A549 (cell line): ENCODE measurements around the gene XRN1. TPM values are rescaled to one million over a fixed set of nuclear protein-coding genes. Genes with fewer than 3 reads are reported as not detected.

Experiments used
- ATAC-seq, 2 experiments: fragments of 200-7000 bp in 1 of 2; fragments of >200 bp in 1 of 2; cut with Nextera tagmentation in 1 of 2; cut with Tn5 transposase in 1 of 2; 3 replicates each; pipeline versions ENCODE4 v1.8.0 to v1.9.1; 2018 to 2020; ENCODE audit warnings: mild to moderate bottlenecking in 1 of 2, moderate library complexity in 1 of 2
- CTCF ChIA-PET: fragments of 300-600 bp; sonication (Branson Sonifier 250); formaldehyde crosslinking; extraction: SDS; loops from one replicate; lab custom pipeline; 2021; ENCODE audit warnings: antibody characterized with exemption, inconsistent platforms; lab: Yijun Ruan, JAX
- POLR2A ChIA-PET: fragments of 350-600 bp; formaldehyde crosslinking; extraction: SDS; loops from one replicate; lab custom pipeline; 2021; ENCODE audit warnings: antibody characterized with exemption, inconsistent platforms; lab: Yijun Ruan, JAX
- DNase-seq, 2 experiments: peaks; one replicate each; pipeline versions ENCODE4 v3.0.0 to v3.0.0-alpha.2; 2011 to 2016; ENCODE audit warnings: low read depth in 1 of 2, low spot score in 1 of 2
- FAIRE-seq: peaks from 2 replicates; lab custom pipeline; 2011; peaks lifted over from hg19 to GRCh38; lab: Jason Lieb, UNC
- H3K27ac ChIP-seq, 2 experiments: fragments of >200 bp; sonication (Bioruptor Twin); formaldehyde crosslinking; 3 replicates each; pipeline ENCODE4 v1.5.1; 2016 to 2017
- H3K4me1 ChIP-seq: fragments of >200 bp; sonication (Bioruptor Twin); formaldehyde crosslinking; 3 replicates; pipeline ENCODE4 v1.6.1; 2016
- H3K4me2 ChIP-seq: fragments of >200 bp; sonication (Bioruptor Twin); formaldehyde crosslinking; 3 replicates; pipeline ENCODE4 v1.6.1; 2016
- H3K4me3 ChIP-seq: fragments of >200 bp; sonication (Bioruptor Twin); formaldehyde crosslinking; 3 replicates; pipeline ENCODE4 v1.5.1; 2016
- H3K9me3 ChIP-seq: fragments of >200 bp; sonication (Bioruptor Twin); formaldehyde crosslinking; 3 replicates; pipeline ENCODE4 v1.6.1; 2016
- CEBPB ChIP-seq, 2 experiments: fragments of >200 bp in 1 of 2; sonication (Bioruptor Twin) in 1 of 2; formaldehyde crosslinking in 1 of 2; IDR thresholded peaks; 2 replicates each; pipeline ENCODE4 v1.6.1; 2012 to 2016
- EP300 ChIP-seq, 2 experiments: fragments of >200 bp; sonication (Bioruptor Twin); formaldehyde crosslinking; IDR thresholded peaks; 2 replicates in 1 of 2; 3 replicates in 1 of 2; pipeline ENCODE4 v1.6.1; 2016 to 2017
- ESRRA ChIP-seq: fragments of 150-350 bp; IDR thresholded peaks from 2 replicates; pipeline ENCODE4 v1.6.1; 2014; ENCODE audit warnings: mild to moderate bottlenecking, low read length, borderline replicate concordance
- FOSB ChIP-seq: fragments of 250-450 bp; sonication (Bioruptor Pico); IDR thresholded peaks from 2 replicates; pipeline ENCODE4 v1.5.0; 2020; ENCODE audit warnings: mild to moderate bottlenecking, moderate library complexity
- FOSL2 ChIP-seq, 2 experiments: fragments of 450-650 bp in 1 of 2; fragments of >200 bp in 1 of 2; sonication (Bioruptor Twin) in 1 of 2; formaldehyde crosslinking; IDR thresholded peaks; 2 replicates each; pipeline versions ENCODE4 v1.5.0 to v1.6.1; 2016 to 2020; ENCODE audit warnings: mild to moderate bottlenecking in 1 of 2, moderate library complexity in 1 of 2
- FOXS1 ChIP-seq: fragments of 250-450 bp; sonication (Bioruptor Pico); IDR thresholded peaks from 2 replicates; pipeline ENCODE4 v1.5.0; 2020; ENCODE audit warnings: mild to moderate bottlenecking, moderate library complexity
- GATA3 ChIP-seq: IDR thresholded peaks from 2 replicates; pipeline ENCODE4 v1.6.1; 2012; ENCODE audit warnings: borderline replicate concordance
- HEYL ChIP-seq: fragments of 250-450 bp; sonication (Bioruptor Pico); IDR thresholded peaks from 2 replicates; pipeline ENCODE4 v1.8.0; 2021; ENCODE audit warnings: mild to moderate bottlenecking, moderate library complexity
- JUN ChIP-seq, 2 experiments: fragments of >200 bp; sonication (Bioruptor Twin); formaldehyde crosslinking; IDR thresholded peaks; 2 replicates in 1 of 2; 3 replicates in 1 of 2; pipeline ENCODE4 v1.6.1; 2016 to 2017
- KDM1A ChIP-seq: fragments of 200-600 bp; sonication (generic); IDR thresholded peaks from 2 replicates; pipeline ENCODE4 v1.6.1; 2016; ENCODE audit warnings: low read depth, mild to moderate bottlenecking
- KDM5A ChIP-seq: fragments of 200-600 bp; sonication (generic); IDR thresholded peaks from 2 replicates; pipeline ENCODE4 v1.6.1; 2016; ENCODE audit warnings: antibody characterized with exemption, mild to moderate bottlenecking
- MAZ ChIP-seq: fragments of 150-350 bp; IDR thresholded peaks from 2 replicates; pipeline ENCODE4 v1.6.1; 2014; ENCODE audit warnings: antibody characterized with exemption, low read depth, low read length, borderline replicate concordance
- MYC ChIP-seq: IDR thresholded peaks from 2 replicates; pipeline ENCODE4 v1.6.1; 2012; ENCODE audit warnings: mild to moderate bottlenecking, inconsistent platforms, low read length, improper control_type of control experiment, borderline replicate concordance
- NFE2L2 ChIP-seq: fragments of 150-350 bp; conservative IDR thresholded peaks from 2 replicates; pipeline ENCODE4 v1.6.1; 2014; ENCODE audit warnings: low read length
- NR3C1 ChIP-seq: fragments of >200 bp; sonication (Bioruptor Twin); formaldehyde crosslinking; IDR thresholded peaks from 3 replicates; pipeline ENCODE4 v1.6.1; 2017
- PHF8 ChIP-seq: fragments of 200-600 bp; sonication (generic); IDR thresholded peaks from 2 replicates; pipeline ENCODE4 v1.6.1; 2016; ENCODE audit warnings: low read depth, mild to moderate bottlenecking, antibody characterized with exemption, moderate library complexity, borderline replicate concordance
- POLR2A ChIP-seq: IDR thresholded peaks from 2 replicates; pipeline ENCODE4 v1.6.1; 2012; ENCODE audit warnings: mild to moderate bottlenecking, low read length
- POLR2AphosphoS2 ChIP-seq: conservative IDR thresholded peaks from 2 replicates; pipeline ENCODE4 v1.6.1; 2012; ENCODE audit warnings: low read length, improper control_type of control experiment, inconsistent platforms
- RCOR1 ChIP-seq: fragments of 150-350 bp; IDR thresholded peaks from 2 replicates; pipeline ENCODE4 v1.6.1; 2014; ENCODE audit warnings: antibody characterized with exemption, low read length, low read depth
- RFX5 ChIP-seq: fragments of 450-650 bp; IDR thresholded peaks from 2 replicates; pipeline ENCODE4 v1.7.1; 2014; ENCODE audit warnings: antibody characterized with exemption, mild to moderate bottlenecking, moderate library complexity
- SREBF2 ChIP-seq: fragments of 450-650 bp; IDR thresholded peaks from 2 replicates; pipeline ENCODE4 v1.6.1; 2014; ENCODE audit warnings: mild to moderate bottlenecking, moderate library complexity
- TFCP2L1 ChIP-seq: fragments of 250-450 bp; sonication (Bioruptor Pico); IDR thresholded peaks from 2 replicates; pipeline ENCODE4 v1.5.0; 2021; ENCODE audit warnings: mild to moderate bottlenecking
- ZSCAN20 ChIP-seq: fragments of 250-450 bp; sonication (Bioruptor Pico); IDR thresholded peaks from 2 replicates; pipeline ENCODE4 v1.8.0; 2022; ENCODE audit warnings: mild to moderate bottlenecking, moderate library complexity
- WGBS: methylation state at CpG from one replicate; pipeline ENCODE4 v1.1.6; 2017; ENCODE audit errors: missing lambda C conversion rate; 5-methylcytosine and 5-hydroxymethylcytosine counted together
- polyA plus RNA-seq, 4 experiments: library from polyadenylated mRNA; depleted of rRNA in 3 of 4; stranded (reverse); fragments of >200 nt; fragmentation: RNase III in 1 of 4; extraction: RNeasy Plus Mini Kit Qiagen cat#74134 plus additional on column Dnase treatment in 1 of 4; gene quantifications; 2 replicates in 3 of 4; 3 replicates in 1 of 4; pipeline ENCODE4 v1.2.3, GENCODE V29; 2011 to 2017
- TF ChIP-seq, protein P1 (sequence below): fragments of 200-600 bp; sonication (generic); IDR thresholded peaks from 2 replicates; pipeline ENCODE4 v1.6.1; 2016; ENCODE audit warnings: antibody characterized with exemption, mild to moderate bottlenecking, moderate library complexity
- TF ChIP-seq, protein P2 (sequence below): IDR thresholded peaks from 2 replicates; pipeline ENCODE4 v1.6.1; 2012
- TF ChIP-seq, protein P3 (sequence below): IDR thresholded peaks from 2 replicates; pipeline ENCODE4 v1.6.1; 2012; ENCODE audit warnings: low read depth, borderline replicate concordance
- TF ChIP-seq, protein P4 (sequence below): fragments of >200 bp; sonication (Bioruptor Twin); formaldehyde crosslinking; IDR thresholded peaks from 3 replicates; pipeline ENCODE4 v1.6.1; 2016
- TF ChIP-seq, protein P5 (sequence below): fragments of 450-650 bp; IDR thresholded peaks from 2 replicates; pipeline ENCODE4 v1.6.1; 2014; ENCODE audit warnings: antibody characterized with exemption

The XRN1 gene
- polyA plus RNA-seq, 2 of the 4 experiments (the other 2 are of a cell fraction) = 4.2 to 22.6 TPM

DNA sequence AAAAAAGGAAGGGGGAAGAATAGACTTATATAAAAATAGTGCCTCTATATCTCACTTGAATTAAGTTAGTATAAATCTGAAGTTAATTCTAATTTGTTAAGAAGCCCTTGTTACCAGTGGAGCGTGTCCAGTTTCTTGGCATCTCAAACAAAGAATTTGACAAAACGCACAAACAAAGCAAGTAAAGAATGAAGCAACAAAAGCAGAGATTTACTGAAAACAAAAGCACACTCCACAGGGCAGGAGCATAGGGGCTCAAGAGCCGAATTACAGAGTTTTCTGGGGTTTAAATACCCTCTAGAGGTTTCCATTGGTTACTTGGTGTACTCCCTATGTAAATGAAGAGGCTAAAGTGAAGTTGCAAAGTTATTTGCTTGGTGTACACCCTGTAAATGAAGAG, 188.5 kb downstream of the XRN1 start:
- no peak overlapping the region for H3K27ac ChIP-seq
- TF ChIP-seq SREBF2 (no peak), TFCP2L1 (no peak), EP300 (IDR thresholded peaks at IDR 0.05) (no peak), RFX5 (no peak), MYC (no peak), GATA3 (no peak), MAZ (no peak), JUN (IDR thresholded peaks at IDR 0.05) (no peak), NFE2L2 (no peak), ESRRA (no peak), FOXS1 (CRISPR knock-in tag) (no peak), KDM1A (no peak), ZSCAN20 (no peak), NR3C1 (no peak), HEYL (CRISPR knock-in tag) (no peak), CEBPB (IDR thresholded peaks at IDR 0.05) (no peak)
- TF ChIP-seq, protein P1, sequence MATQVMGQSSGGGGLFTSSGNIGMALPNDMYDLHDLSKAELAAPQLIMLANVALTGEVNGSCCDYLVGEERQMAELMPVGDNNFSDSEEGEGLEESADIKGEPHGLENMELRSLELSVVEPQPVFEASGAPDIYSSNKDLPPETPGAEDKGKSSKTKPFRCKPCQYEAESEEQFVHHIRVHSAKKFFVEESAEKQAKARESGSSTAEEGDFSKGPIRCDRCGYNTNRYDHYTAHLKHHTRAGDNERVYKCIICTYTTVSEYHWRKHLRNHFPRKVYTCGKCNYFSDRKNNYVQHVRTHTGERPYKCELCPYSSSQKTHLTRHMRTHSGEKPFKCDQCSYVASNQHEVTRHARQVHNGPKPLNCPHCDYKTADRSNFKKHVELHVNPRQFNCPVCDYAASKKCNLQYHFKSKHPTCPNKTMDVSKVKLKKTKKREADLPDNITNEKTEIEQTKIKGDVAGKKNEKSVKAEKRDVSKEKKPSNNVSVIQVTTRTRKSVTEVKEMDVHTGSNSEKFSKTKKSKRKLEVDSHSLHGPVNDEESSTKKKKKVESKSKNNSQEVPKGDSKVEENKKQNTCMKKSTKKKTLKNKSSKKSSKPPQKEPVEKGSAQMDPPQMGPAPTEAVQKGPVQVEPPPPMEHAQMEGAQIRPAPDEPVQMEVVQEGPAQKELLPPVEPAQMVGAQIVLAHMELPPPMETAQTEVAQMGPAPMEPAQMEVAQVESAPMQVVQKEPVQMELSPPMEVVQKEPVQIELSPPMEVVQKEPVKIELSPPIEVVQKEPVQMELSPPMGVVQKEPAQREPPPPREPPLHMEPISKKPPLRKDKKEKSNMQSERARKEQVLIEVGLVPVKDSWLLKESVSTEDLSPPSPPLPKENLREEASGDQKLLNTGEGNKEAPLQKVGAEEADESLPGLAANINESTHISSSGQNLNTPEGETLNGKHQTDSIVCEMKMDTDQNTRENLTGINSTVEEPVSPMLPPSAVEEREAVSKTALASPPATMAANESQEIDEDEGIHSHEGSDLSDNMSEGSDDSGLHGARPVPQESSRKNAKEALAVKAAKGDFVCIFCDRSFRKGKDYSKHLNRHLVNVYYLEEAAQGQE = no peak
- TF ChIP-seq, protein P2, sequence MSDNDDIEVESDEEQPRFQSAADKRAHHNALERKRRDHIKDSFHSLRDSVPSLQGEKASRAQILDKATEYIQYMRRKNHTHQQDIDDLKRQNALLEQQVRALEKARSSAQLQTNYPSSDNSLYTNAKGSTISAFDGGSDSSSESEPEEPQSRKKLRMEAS = no peak
- TF ChIP-seq, protein P3, sequence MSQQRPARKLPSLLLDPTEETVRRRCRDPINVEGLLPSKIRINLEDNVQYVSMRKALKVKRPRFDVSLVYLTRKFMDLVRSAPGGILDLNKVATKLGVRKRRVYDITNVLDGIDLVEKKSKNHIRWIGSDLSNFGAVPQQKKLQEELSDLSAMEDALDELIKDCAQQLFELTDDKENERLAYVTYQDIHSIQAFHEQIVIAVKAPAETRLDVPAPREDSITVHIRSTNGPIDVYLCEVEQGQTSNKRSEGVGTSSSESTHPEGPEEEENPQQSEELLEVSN = no peak
- H3K4me3 ChIP-seq = no peak overlapping the region
- ChIA-PET CTCF (no interaction called here), POLR2A (no interaction called here)
- peaks cover 10% of the 10 kb centered on the region; the same call in 1 of the 3 replicates for H3K9me3 ChIP-seq
- no peak overlapping the region for H3K4me2 ChIP-seq
- ATAC-seq = no peak
- no peak for DNase-seq
- no peak for FAIRE-seq
- 61% methylated on average over 3 of the region's 3 CpGs for WGBS
- H3K4me1 ChIP-seq = no peaks in the 10 kb centered on the region

DNA sequence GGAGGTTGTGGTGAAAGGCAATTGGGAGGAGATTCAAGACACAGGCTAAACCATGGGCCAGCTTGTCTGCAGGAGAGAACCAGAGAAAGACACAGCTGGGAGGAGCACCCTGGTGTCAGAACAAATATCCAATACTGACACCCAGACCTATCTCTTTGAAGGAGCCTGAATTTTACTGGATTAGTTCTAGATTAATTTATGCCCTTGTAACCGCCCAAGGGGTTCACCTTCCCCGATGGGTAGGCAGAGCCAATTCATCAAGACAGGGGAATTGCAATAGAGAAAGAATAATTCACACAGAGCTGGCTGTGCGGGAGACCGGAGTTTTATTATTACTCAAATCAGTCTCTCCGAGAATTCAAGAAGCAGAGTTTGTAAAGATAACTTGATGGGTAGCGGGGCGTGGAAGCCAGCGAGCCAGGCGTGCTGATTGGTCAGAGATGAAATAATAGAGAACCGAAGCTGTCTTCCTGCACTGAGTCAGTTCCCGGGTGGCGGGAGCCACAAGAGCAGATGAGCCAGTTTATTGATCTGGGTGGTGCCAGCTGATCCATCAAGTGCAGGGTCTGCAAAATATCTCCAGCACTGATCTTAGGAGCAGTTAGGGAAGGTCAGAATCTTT, 191.0 kb downstream of the XRN1 start:
- Histone ChIP-seq H3K4me2 (no peak overlapping the region), H3K27ac (no peak overlapping the region), H3K4me1 (no peaks in the 10 kb centered on the region), H3K9me3 (peaks cover 16% of the 10 kb centered on the region; the same call in 1 of the 3 replicates), H3K4me3 (no peak overlapping the region)
- ATAC-seq = no peak
- no peak for FAIRE-seq
- WGBS = 77% methylated on average over 12 of the region's 12 CpGs
- ChIA-PET CTCF (interaction anchor here (0.8 to 1.2 kb wide), 4 partner anchors 23 to 152 kb away, joined by 3 to 4 read pairs (median 4); no protein-coding TSS in a partner anchor), POLR2A (no interaction called here)
- no peak for DNase-seq
- TF ChIP-seq NFE2L2 (no peak), RFX5 (no peak), PHF8 (no peak), JUN (IDR thresholded peaks at IDR 0.05) (no peak), RCOR1 (no peak), FOSB (CRISPR knock-in tag) (no peak), FOSL2 (IDR thresholded peaks at IDR 0.05) (no peak), FOSL2 (CRISPR knock-in tag; IDR thresholded peaks at IDR 0.05) (no peak), NR3C1 (no peak), POLR2A (no peak), KDM5A (no peak), POLR2AphosphoS2 (no peak)
- TF ChIP-seq, protein P4, sequence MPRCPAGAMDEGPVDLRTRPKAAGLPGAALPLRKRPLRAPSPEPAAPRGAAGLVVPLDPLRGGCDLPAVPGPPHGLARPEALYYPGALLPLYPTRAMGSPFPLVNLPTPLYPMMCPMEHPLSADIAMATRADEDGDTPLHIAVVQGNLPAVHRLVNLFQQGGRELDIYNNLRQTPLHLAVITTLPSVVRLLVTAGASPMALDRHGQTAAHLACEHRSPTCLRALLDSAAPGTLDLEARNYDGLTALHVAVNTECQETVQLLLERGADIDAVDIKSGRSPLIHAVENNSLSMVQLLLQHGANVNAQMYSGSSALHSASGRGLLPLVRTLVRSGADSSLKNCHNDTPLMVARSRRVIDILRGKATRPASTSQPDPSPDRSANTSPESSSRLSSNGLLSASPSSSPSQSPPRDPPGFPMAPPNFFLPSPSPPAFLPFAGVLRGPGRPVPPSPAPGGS = no peak
- TF ChIP-seq, protein P5, sequence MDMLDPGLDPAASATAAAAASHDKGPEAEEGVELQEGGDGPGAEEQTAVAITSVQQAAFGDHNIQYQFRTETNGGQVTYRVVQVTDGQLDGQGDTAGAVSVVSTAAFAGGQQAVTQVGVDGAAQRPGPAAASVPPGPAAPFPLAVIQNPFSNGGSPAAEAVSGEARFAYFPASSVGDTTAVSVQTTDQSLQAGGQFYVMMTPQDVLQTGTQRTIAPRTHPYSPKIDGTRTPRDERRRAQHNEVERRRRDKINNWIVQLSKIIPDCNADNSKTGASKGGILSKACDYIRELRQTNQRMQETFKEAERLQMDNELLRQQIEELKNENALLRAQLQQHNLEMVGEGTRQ = no peak
- TF ChIP-seq, protein P2 = no peak
